GM13976 (cell line): ENCODE results near the gene IRGC.

Experiments used
- DNase-seq: peaks from one replicate; pipeline ENCODE4 v3.0.0; 2012; ENCODE audit warnings: low spot score
- CTCF ChIP-seq: IDR thresholded peaks from 2 replicates; pipeline ENCODE4 v1.5.1; 2012; ENCODE audit warnings: borderline replicate concordance, mild to moderate bottlenecking; ENCODE audit not compliant: insufficient read depth; ENCODE audit errors: extremely low read depth, missing control alignments, control extremely low read depth
- in situ Hi-C: fragments of 300-500 bp; cut with MboI; formaldehyde crosslinking; loops from one replicate; pipeline ENCODE4 v1.12.0; 2022; ENCODE audit warnings: low sequenced_read_pairs, mixed read lengths, inconsistent platforms; ENCODE audit not compliant: unreplicated experiment

IRGC gene

GRCh38 chr19:43739439-43740235 is 23.8 kb downstream of the IRGC start:
- no peak for DNase-seq
- in situ Hi-C loops, result loop anchor here (5.0 kb wide), 1 partner anchor 68 kb away; no protein-coding TSS in a partner anchor
- TF ChIP-seq CTCF, result no peak

DNA sequence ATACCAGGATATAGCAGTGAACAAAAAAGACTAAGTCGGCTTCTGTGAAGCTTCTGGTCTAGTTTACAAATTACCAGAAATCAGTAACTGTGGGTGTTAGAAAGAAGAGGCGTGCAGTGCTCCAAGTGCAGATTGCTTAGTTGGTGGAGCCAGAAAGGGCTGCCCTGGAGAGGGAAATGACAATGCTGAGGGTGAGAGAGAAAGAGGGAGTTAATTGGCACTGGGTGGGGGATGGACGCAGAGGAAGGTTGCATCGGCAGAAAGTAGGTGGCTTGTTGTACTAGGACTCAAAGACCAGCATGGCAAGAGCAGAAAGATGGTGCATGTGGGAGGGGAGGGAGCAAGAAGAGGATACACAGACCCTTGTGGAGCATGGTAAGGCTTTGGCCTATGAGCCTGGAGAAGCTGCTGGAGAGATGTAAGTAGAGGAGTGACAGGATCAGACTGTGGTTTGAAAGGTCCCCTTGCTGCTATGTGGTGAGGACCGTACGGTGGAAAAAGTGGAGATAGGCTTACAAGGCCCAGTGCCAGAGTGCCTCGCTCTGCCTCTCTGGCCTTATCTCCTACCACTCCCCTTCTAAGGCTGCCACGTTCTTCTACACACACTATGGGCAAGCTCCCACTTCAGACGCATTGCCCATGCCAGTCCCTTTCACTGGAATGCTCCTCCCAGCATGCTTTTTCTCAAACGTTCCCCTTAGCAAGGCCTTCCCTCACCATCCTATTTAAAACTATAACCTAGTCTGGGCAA is 25.4 kb downstream of the IRGC start:
- in situ Hi-C loops, result no loop called here
- no peak for DNase-seq
- TF ChIP-seq CTCF, result no peak

- in situ Hi-C loops, result no loop called here
- TF ChIP-seq CTCF, result no peak
- DNase-seq, result no peak
Measured at GRCh38 chr19:43743059-43743458, 27.2 kb downstream of the IRGC start.

DNA sequence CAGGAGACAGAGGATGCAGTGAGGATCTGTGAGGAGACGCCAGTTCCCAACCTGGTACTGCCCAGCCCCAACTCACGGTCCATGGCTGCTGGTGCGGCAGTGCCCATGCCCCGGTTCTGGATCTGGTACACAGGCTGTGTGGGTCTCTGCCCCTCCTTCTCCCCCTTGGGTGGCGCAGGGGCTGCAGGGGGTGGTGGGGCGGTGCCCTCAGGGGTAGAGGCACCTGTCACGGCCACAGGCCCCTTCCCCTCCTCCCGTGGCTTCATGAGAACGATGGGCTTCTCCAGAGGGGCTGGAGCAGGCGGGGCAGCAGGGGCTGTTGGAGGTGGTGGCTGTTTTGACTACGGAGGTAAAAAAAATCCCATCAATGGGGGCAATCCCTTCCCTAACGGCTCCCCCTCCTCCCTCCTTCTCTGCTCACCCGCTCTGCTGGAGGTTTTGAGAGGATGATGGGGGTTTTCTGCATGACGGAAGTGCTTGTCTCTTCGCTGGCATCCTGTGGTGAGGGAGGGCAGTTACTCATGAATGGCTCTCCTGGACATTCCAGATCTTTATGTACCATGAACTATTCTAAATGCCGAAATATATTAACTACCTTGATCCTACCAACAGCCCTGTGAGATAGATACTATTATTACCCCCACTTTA is 31.8 kb downstream of the IRGC start:
- in situ Hi-C loops, result loop anchor here (5.0 kb wide), 1 partner anchor 35 kb away; the partner anchor contains the start of gene KCNN4
- peak; percentile 69 for DNase-seq
- TF ChIP-seq CTCF, result no peak

GRCh38 chr19:43748205-43748594 is 32.3 kb downstream of the IRGC start:
- in situ Hi-C loops, result loop anchor here (5.0 kb wide), 1 partner anchor 34 kb away; the partner anchor contains the start of gene KCNN4
- no peak for TF ChIP-seq CTCF
- no peak for DNase-seq

DNA sequence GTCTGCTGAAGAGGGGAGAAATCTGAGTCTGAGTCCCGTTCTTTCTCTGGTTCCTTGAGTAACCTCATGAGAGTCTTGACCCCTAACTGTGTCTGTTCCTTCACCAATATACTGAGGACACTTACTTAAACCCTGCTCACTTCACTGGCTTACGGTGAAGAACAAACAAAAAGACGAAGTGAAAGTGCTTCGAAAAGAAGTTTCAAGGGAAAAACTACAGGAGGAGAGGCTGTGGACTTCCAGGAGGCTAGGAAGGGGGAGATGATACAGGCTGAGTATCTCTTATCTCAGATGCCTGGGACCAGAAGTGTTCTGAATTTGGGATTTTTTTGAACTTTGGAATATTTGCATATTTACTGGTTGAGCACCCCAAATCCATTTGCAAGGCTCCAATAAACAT is 32.8 kb downstream of the IRGC start:
- DNase-seq, result no peak
- TF ChIP-seq CTCF, result no peak
- in situ Hi-C loops, result loop anchor here (5.0 kb wide), 1 partner anchor 34 kb away; the partner anchor contains the start of gene KCNN4
